Caco-2 (cell line): Measurements from ENCODE around the gene MRPL46. TPM values are rescaled to one million over a fixed set of nuclear protein-coding genes. Genes with fewer than 3 reads are reported as not detected.

Experiments
- BruUV-seq: library from RNA; stranded (reverse); fragments of 400-500 nt; replicated peaks from 2 replicates; lab custom pipeline; 2021; lab: Mats Ljungman, UMichigan
- CTCF ChIA-PET: fragments of 300-600 bp; sonication (Branson Sonifier 250); formaldehyde crosslinking; loops from one replicate; lab custom pipeline; 2022; ENCODE audit warnings: antibody characterized with exemption; lab: Charles Lee
- POLR2A ChIA-PET: fragments of 300-600 bp; sonication (Branson Sonifier 250); formaldehyde crosslinking; loops from one replicate; lab custom pipeline; 2022; ENCODE audit warnings: antibody characterized with exemption; lab: Charles Lee
- DNase-seq, 2 experiments: peaks; one replicate each; pipeline versions ENCODE4 v3.0.0 to v3.0.0-alpha.2; 2020 to 2022
- H3K27me3 ChIP-seq: replicated peaks from 2 replicates; pipeline ENCODE4 v1.6.0; 2011; ENCODE audit warnings: low read length; ENCODE audit not compliant: control insufficient read depth, insufficient read depth
- H3K36me3 ChIP-seq: 2 replicates; pipeline ENCODE4 v1.5.1; 2011; ENCODE audit warnings: low read length; ENCODE audit not compliant: control insufficient read depth, insufficient read depth
- H3K4me1 ChIP-seq: fragments of 250-450 bp; sonication (Bioruptor Pico); 2 replicates; pipeline ENCODE4 v1.5.1; 2020; ENCODE audit warnings: mild to moderate bottlenecking
- H3K4me3 ChIP-seq: 2 replicates; pipeline ENCODE4 v1.5.1; 2011; ENCODE audit warnings: low read depth, mild to moderate bottlenecking, control low read depth, low read length
- H3K9me3 ChIP-seq: fragments of 250-450 bp; sonication (Bioruptor Pico); 2 replicates; pipeline ENCODE4 v1.5.1; 2020; ENCODE audit warnings: mild to moderate bottlenecking, moderate library complexity
- H3K27ac Mint-ChIP-seq: one replicate; pipeline ENCODE4 v1.8.0; 2022; ENCODE audit warnings: mixed read lengths; ENCODE audit not compliant: unreplicated experiment
- H3K27me3 Mint-ChIP-seq: one replicate; pipeline ENCODE4 v1.8.0; 2022; ENCODE audit warnings: mixed read lengths; ENCODE audit not compliant: insufficient read depth, unreplicated experiment
- H3K36me3 Mint-ChIP-seq: one replicate; pipeline ENCODE4 v1.8.0; 2022; ENCODE audit warnings: mild to moderate bottlenecking, mixed read lengths; ENCODE audit not compliant: insufficient read depth, unreplicated experiment
- H3K4me1 Mint-ChIP-seq: one replicate; pipeline ENCODE4 v1.8.0; 2022; ENCODE audit warnings: low read depth, mixed read lengths; ENCODE audit not compliant: unreplicated experiment
- H3K4me3 Mint-ChIP-seq: one replicate; pipeline ENCODE4 v1.8.0; 2022; ENCODE audit warnings: mild to moderate bottlenecking, moderate library complexity, mixed read lengths; ENCODE audit not compliant: unreplicated experiment
- H3K9me3 Mint-ChIP-seq: one replicate; pipeline ENCODE4 v1.8.0; 2022; ENCODE audit warnings: mixed read lengths; ENCODE audit not compliant: unreplicated experiment
- CTCF ChIP-seq, 2 experiments: fragments of 200-600 bp in 1 of 2; IDR thresholded peaks; 1 replicate in 1 of 2; 2 replicates in 1 of 2; pipeline versions ENCODE4 v1.5.1 to v1.8.0; 2011 to 2022; ENCODE audit warnings: antibody characterized with exemption in 1 of 2, control low read depth in 1 of 2, inconsistent platforms in 1 of 2, low read depth in 1 of 2, low read length in 1 of 2, mild to moderate bottlenecking in 1 of 2, moderate library complexity in 1 of 2; ENCODE audit not compliant: insufficient read depth in 1 of 2, severe bottlenecking in 1 of 2, unreplicated experiment in 1 of 2
- intact Hi-C: fragments of 100-400 bp; cut with micrococcal nuclease; formaldehyde crosslinking; loops from one replicate; pipeline ENCODE4 v1.10.0; 2022; ENCODE audit not compliant: unreplicated experiment
- total RNA-seq: library from RNA; stranded (reverse); gene quantifications from 2 replicates; pipeline ENCODE4 v1.2.3, GENCODE V29; 2022

MRPL46 gene
- total RNA-seq, 1 experiment from 2014 or later = 44.5 TPM

- Mint-ChIP-seq H3K27me3 (no peaks in the 10 kb centered on the region), H3K4me1 (no peaks in the 10 kb centered on the region), H3K36me3 (no peaks in the 10 kb centered on the region), H3K4me3 (no peak overlapping the region), H3K27ac (no peak overlapping the region), H3K9me3 (no peaks in the 10 kb centered on the region)
- intact Hi-C loops = no loop called here
- POLR2A ChIA-PET = no interaction called here
- DNase-seq = no peak
- CTCF ChIA-PET = no interaction called here
- no peak overlapping the region for H3K4me3 ChIP-seq
- H3K9me3 ChIP-seq = no peaks in the 10 kb centered on the region
- no peaks in the 10 kb centered on the region for H3K36me3 ChIP-seq
- TF ChIP-seq CTCF (IDR thresholded peaks at IDR 0.05; ENCODE audit: insufficient read depth in 1 of 2, low read depth in 1 of 2, low read length in 1 of 2, severe bottlenecking in 1 of 2, unreplicated experiment in 1 of 2) = no peak
- H3K4me1 ChIP-seq = no peaks in the 10 kb centered on the region
- BruUV-seq = no TSS peak
- H3K27me3 ChIP-seq = no peaks in the 10 kb centered on the region
Measured at GRCh38 chr15:88493844-88494243, 26.7 kb upstream of the MRPL46 start.

- Histone ChIP-seq H3K4me3 (no peak overlapping the region), H3K9me3 (no peaks in the 10 kb centered on the region), H3K27me3 (no peaks in the 10 kb centered on the region), H3K36me3 (no peaks in the 10 kb centered on the region), H3K4me1 (no peaks in the 10 kb centered on the region)
- no peak overlapping the region for H3K4me3 Mint-ChIP-seq
- H3K9me3 Mint-ChIP-seq = no peaks in the 10 kb centered on the region
- POLR2A ChIA-PET = no interaction called here
- TF ChIP-seq CTCF (IDR thresholded peaks at IDR 0.05; ENCODE audit: insufficient read depth in 1 of 2, low read depth in 1 of 2, low read length in 1 of 2, severe bottlenecking in 1 of 2, unreplicated experiment in 1 of 2) = no peak
- intact Hi-C loops = no loop called here
- CTCF ChIA-PET = no interaction called here
- no peaks in the 10 kb centered on the region for H3K4me1 Mint-ChIP-seq
- no peaks in the 10 kb centered on the region for H3K36me3 Mint-ChIP-seq
- no peak overlapping the region for H3K27ac Mint-ChIP-seq
- no peaks in the 10 kb centered on the region for H3K27me3 Mint-ChIP-seq
- no peak for DNase-seq
- no TSS peak for BruUV-seq
Measured at GRCh38 chr15:88491158-88491557, 24.0 kb upstream of the MRPL46 start.

- H3K4me1 ChIP-seq = no peaks in the 10 kb centered on the region
- POLR2A ChIA-PET = no interaction called here
- intact Hi-C loops = no loop called here
- no peaks in the 10 kb centered on the region for H3K36me3 ChIP-seq
- H3K4me3 ChIP-seq = no peak overlapping the region
- DNase-seq = no peak
- BruUV-seq = no TSS peak
- no peaks in the 10 kb centered on the region for H3K9me3 ChIP-seq
- H3K27ac Mint-ChIP-seq = no peak overlapping the region
- no peaks in the 10 kb centered on the region for H3K27me3 Mint-ChIP-seq
- no peaks in the 10 kb centered on the region for H3K4me1 Mint-ChIP-seq
- TF ChIP-seq CTCF (IDR thresholded peaks at IDR 0.05; ENCODE audit: insufficient read depth in 1 of 2, low read depth in 1 of 2, low read length in 1 of 2, severe bottlenecking in 1 of 2, unreplicated experiment in 1 of 2) = no peak
- CTCF ChIA-PET = no interaction called here
- H3K9me3 Mint-ChIP-seq = no peaks in the 10 kb centered on the region
- no peaks in the 10 kb centered on the region for H3K27me3 ChIP-seq
- H3K4me3 Mint-ChIP-seq = no peak overlapping the region
- no peaks in the 10 kb centered on the region for H3K36me3 Mint-ChIP-seq
Measured at GRCh38 chr15:88490036-88490435, 22.8 kb upstream of the MRPL46 start.
